Stimulated activated CD8-positive, alpha-beta memory T cell treated with anti-CD3 and anti-CD28 coated beads, Interleukin-2, amount 100 ng/mL, for 48 hours (primary cell): ENCODE measurements around the gene CBFA2T3.

ENCODE experiments used
- DNase-seq, 2 donors: peaks; one replicate each; pipeline ENCODE4 v3.0.0-alpha.2; 2020; ENCODE audit warnings: low read depth in 2 of 2

Gene CBFA2T3

GRCh38 chr16:88839745-88840599 lies 137.0 kb downstream of the CBFA2T3 start:
- DNase-seq = no peak

- DNase-seq = no peak
Measured at GRCh38 chr16:88839026-88839529, 137.9 kb downstream of the CBFA2T3 start.

GRCh38 chr16:88838566-88838965 lies 138.4 kb downstream of the CBFA2T3 start:
- no peak for DNase-seq

GRCh38 chr16:88837806-88838205 lies 139.2 kb downstream of the CBFA2T3 start:
- DNase-seq = no peak

- DNase-seq = no peak
Measured at GRCh38 chr16:88836791-88837190, 140.2 kb downstream of the CBFA2T3 start.

DNA sequence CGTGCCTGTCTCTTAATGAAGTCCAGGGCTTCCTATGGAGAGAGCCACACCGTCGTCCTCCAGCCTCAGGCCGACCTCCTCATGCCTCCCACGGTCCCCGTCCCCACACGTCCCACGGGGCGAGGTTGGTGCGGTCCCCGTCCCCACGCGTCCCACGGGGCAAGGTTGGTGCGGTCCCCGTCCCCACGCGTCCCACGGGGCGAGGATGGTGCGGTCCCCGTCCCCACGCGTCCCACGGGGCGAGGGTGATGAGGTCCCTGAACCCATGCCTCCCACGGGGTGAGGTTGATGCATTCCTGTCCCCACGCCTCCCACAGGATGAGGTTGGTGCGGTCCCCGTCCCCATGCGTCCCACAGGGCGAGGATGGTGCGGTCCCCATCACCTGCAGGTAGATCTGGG lies 141.2 kb downstream of the CBFA2T3 start:
- DNase-seq = no peak

DNA sequence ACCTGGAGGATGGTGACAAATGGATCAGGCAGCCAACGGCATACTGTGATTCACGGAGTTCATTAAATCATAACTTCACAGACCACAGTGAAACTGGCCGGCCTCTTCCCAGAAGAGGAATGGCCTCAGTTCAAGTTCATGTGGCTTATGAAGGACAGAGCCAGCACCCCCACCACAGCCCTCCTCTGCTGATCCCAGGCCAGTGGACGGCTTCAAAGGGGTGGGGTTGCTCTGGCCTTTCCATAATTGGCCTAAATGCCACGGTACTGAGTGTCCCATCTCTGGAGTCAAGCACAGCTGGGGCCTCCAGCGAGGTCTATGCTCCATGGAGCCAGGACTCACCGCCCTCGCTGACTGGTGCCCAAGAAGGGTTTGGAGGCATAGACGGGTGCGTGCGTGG lies 141.6 kb downstream of the CBFA2T3 start:
- no peak for DNase-seq

- DNase-seq = no peak
Measured at GRCh38 chr16:88834670-88835069, 142.3 kb downstream of the CBFA2T3 start.

DNA sequence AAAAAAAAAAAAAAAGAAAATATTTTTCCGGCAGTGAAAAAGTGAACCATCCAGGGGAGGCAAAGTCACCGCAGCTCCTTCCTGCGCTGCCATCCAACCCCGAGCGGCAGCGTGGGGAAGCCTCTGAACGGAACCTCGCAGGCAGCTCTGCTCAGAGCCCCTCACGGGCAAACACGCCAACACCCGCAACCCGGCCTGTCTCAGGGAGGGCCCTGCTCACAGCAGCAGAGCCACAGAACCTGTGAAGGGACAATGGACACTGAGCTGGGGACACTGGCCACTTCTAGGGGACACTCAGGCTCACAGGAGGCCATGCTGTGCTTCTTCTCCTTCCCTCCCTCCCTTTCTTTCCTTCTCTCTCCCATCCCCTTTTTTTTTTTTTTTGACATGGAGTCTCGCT lies 143.9 kb downstream of the CBFA2T3 start:
- no peak for DNase-seq

DNA sequence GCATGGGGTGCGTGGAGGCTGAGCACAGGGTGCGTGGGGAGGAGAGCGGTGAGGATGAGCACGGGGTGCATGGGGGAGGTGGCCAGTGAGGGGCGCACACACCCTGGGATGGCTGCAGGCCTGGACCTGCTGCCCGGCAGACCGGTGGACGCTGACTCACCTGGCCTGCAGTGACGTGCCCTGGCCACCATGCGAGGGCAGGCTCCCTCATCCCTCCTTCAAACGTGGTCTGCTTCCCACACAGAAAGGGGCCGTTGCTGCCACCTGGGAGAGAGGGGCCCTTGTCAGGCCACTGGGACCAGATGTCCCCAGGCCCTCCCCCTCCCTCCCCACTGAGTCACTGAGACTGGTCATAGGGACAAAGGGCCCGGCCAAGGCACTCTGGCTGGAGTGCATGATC lies 145.2 kb downstream of the CBFA2T3 start:
- DNase-seq = no peak

- no peak for DNase-seq
Measured at GRCh38 chr16:88830783-88831182, 146.2 kb downstream of the CBFA2T3 start.

- DNase-seq = no peak
Measured at GRCh38 chr16:88830258-88830657, 146.7 kb downstream of the CBFA2T3 start.

DNA sequence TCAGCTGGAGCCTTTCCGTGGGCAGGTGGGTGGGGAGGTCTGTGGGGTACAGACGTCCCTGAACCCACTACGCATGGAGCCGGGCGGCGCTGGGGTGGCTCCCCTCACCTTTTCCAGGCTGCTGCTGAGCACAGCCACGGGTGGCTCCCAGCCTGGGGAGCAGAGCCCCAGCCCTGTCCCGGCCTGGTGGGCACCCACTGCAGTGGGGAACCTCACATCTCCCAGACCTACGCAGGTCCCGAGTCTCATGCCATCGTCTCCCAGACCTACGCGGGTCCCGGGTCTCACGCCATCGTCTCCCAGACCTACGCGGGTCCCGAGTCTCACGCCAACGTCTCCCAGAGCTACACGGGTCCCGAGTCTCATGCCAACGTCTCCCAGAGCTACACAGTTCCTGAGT lies 148.3 kb downstream of the CBFA2T3 start:
- DNase-seq = no peak

- DNase-seq = no peak
Measured at GRCh38 chr16:88827727-88828126, 149.3 kb downstream of the CBFA2T3 start.

- DNase-seq = no peak
Measured at GRCh38 chr16:88826070-88826840, 150.8 kb downstream of the CBFA2T3 start.

DNA sequence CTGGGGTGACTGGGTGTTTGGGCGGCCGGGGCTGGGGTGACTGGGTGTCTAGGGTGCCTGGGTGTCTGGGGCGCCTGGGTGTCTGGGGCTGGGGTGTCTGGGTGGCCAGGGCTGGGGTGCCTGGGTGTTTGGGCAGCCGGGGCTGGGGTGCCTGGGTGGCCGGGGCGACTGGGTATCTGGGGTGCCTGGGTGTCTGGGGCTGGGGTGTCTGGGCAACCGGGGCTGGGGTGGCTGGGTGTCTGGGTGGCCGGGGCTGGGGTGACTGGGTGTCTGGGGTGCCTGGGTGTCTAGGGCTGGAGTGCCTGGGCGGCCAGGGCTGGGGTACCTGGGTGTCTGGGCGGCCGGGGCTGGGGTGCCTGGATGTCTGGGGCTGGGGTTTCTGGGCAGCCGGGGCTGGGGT lies 151.9 kb downstream of the CBFA2T3 start:
- no peak for DNase-seq
